NB4 (cell line): ENCODE data around the gene RAB23.

ENCODE experiments used
- DNase-seq: peaks from one replicate; pipeline ENCODE4 v3.0.0; 2010; ENCODE audit warnings: low read depth
- H3K4me3 ChIP-seq: one replicate; pipeline ENCODE4 v1.5.1; 2011; ENCODE audit warnings: mild to moderate bottlenecking, low read depth, low read length, moderate library complexity
- CTCF ChIP-seq: IDR thresholded peaks from one replicate; pipeline ENCODE4 v1.5.1; 2012; ENCODE audit warnings: low read depth, low read length
- MAX ChIP-seq: IDR thresholded peaks from 2 replicates; pipeline ENCODE4 v1.6.1; 2011; ENCODE audit warnings: low read depth, low read length
- MYC ChIP-seq: IDR thresholded peaks from 2 replicates; pipeline ENCODE4 v1.6.1; 2011; ENCODE audit warnings: low read depth, low read length
- POLR2A ChIP-seq: IDR thresholded peaks from 2 replicates; pipeline ENCODE4 v1.6.1; 2011; ENCODE audit warnings: mild to moderate bottlenecking; ENCODE audit not compliant: insufficient read length; ENCODE audit errors: extremely low read depth

Gene RAB23

GRCh38 chr6:57159127-57159526 lies 63.0 kb downstream of the RAB23 start:
- DNase-seq, result no peak
- TF ChIP-seq CTCF (no peak), POLR2A (no peak), MYC (no peak), MAX (no peak)
- no peak overlapping the region for H3K4me3 ChIP-seq

GRCh38 chr6:57158658-57159057 lies 63.4 kb downstream of the RAB23 start:
- TF ChIP-seq POLR2A, result no peak
- no peak for TF ChIP-seq CTCF
- no peak for TF ChIP-seq MAX
- no peak for TF ChIP-seq MYC
- DNase-seq, result no peak
- no peak overlapping the region for H3K4me3 ChIP-seq

GRCh38 chr6:57147955-57148858 lies 73.9 kb downstream of the RAB23 start:
- TF ChIP-seq POLR2A (no peak), MYC (no peak), CTCF (no peak), MAX (no peak)
- H3K4me3 ChIP-seq, result no peak overlapping the region
- DNase-seq, result no peak

GRCh38 chr6:57147401-57147800 lies 74.7 kb downstream of the RAB23 start:
- no peak for DNase-seq
- TF ChIP-seq POLR2A (no peak), MYC (no peak), MAX (no peak), CTCF (no peak)
- no peak overlapping the region for H3K4me3 ChIP-seq

- TF ChIP-seq MAX, result no peak
- no peak for TF ChIP-seq CTCF
- TF ChIP-seq POLR2A, result no peak
- no peak for TF ChIP-seq MYC
- DNase-seq, result no peak
- H3K4me3 ChIP-seq, result no peak overlapping the region
These were observed 78.4 kb downstream of the RAB23 start for GRCh38 chr6:57143690-57144089.

GRCh38 chr6:57142178-57142525 lies 80.0 kb downstream of the RAB23 start:
- TF ChIP-seq MAX, result no peak
- no peak for TF ChIP-seq CTCF
- TF ChIP-seq MYC, result no peak
- TF ChIP-seq POLR2A, result no peak
- DNase-seq, result no peak
- H3K4me3 ChIP-seq, result no peak overlapping the region
